ENCODE results near the gene ACSF3. TPM values are rescaled to one million over a fixed set of nuclear protein-coding genes. Genes with fewer than 3 reads are reported as not detected.

ACSF3 gene
- total RNA-seq, 1 experiment from 2014 or later, result 34.0 TPM

GRCh38 chr16:89150090-89150835 lies 56.6 kb downstream of the ACSF3 start:
- H3K4me1 ChIP-seq (replicated peaks; ENCODE audit: insufficient read depth), result no peaks in the 10 kb centered on the region; the same call in 1 of the 2 replicates
- H3K27me3 ChIP-seq (ENCODE audit: insufficient read depth, low read depth), result no peaks in the 10 kb centered on the region
- no TSS peak for BruUV-seq (replicated peaks)
- H3K4me3 ChIP-seq, result no peak overlapping the region
- H3K9me3 ChIP-seq (ENCODE audit: insufficient read depth, low read depth), result no peaks in the 10 kb centered on the region
- H3K36me3 ChIP-seq (ENCODE audit: low read depth), result no peaks in the 10 kb centered on the region
- H4K20me1 ChIP-seq (ENCODE audit: insufficient read depth), result peaks cover under 1% of the 10 kb centered on the region; the same call in 1 of the 2 replicates
- H3F3A ChIP-seq (ENCODE audit: insufficient read depth, low read depth), result peaks cover 3% of the 10 kb centered on the region; the same call in 1 of the 2 replicates
- H3K27ac ChIP-seq, result no peak overlapping the region
- POLR2A ChIA-PET (ENCODE audit: unreplicated experiment), result no interaction called here
- no peak for DNase-seq
- no peak for TF ChIP-seq EZH2 (IDR thresholded peaks at IDR 0.05; ENCODE audit: low read depth)
- TF ChIP-seq CTCF (conservative IDR thresholded peaks at IDR 0.05), result no peak
- H2AFZ ChIP-seq, result no peak overlapping the region
- CTCF ChIA-PET, result no interaction called here
- intact Hi-C loops (cut with micrococcal nuclease; ENCODE audit: unreplicated experiment), result no loop called here
- H3K79me2 ChIP-seq (ENCODE audit: low read depth), result no peaks in the 10 kb centered on the region
- no peak overlapping the region for H3K4me2 ChIP-seq
- no peaks in the 10 kb centered on the region for H3K9me2 ChIP-seq (ENCODE audit: insufficient read depth)

- no peak for TF ChIP-seq EZH2 (IDR thresholded peaks at IDR 0.05; ENCODE audit: low read depth)
- no peak for TF ChIP-seq CTCF (conservative IDR thresholded peaks at IDR 0.05)
- H4K20me1 ChIP-seq (ENCODE audit: insufficient read depth), result peaks cover 3% of the 10 kb centered on the region; the same call in 1 of the 2 replicates
- no peaks in the 10 kb centered on the region; the same call in 1 of the 2 replicates for H3K4me1 ChIP-seq (replicated peaks; ENCODE audit: insufficient read depth)
- no peak overlapping the region for H3K4me3 ChIP-seq
- no peaks in the 10 kb centered on the region for H3K9me2 ChIP-seq (ENCODE audit: insufficient read depth)
- no peak overlapping the region for H3K4me2 ChIP-seq
- ChIA-PET POLR2A (ENCODE audit: unreplicated experiment) (no interaction called here), CTCF (no interaction called here)
- H3K36me3 ChIP-seq (ENCODE audit: low read depth), result no peaks in the 10 kb centered on the region
- BruUV-seq (replicated peaks), result no TSS peak
- no peaks in the 10 kb centered on the region for H3K27me3 ChIP-seq (ENCODE audit: insufficient read depth, low read depth)
- no peak overlapping the region for H3K27ac ChIP-seq
- H3K9me3 ChIP-seq (ENCODE audit: insufficient read depth, low read depth), result no peaks in the 10 kb centered on the region
- peaks cover 10% of the 10 kb centered on the region; the same call in 1 of the 2 replicates for H3F3A ChIP-seq (ENCODE audit: insufficient read depth, low read depth)
- no peaks in the 10 kb centered on the region for H3K79me2 ChIP-seq (ENCODE audit: low read depth)
- DNase-seq, result no peak
- intact Hi-C loops (cut with micrococcal nuclease; ENCODE audit: unreplicated experiment), result no loop called here
- no peak overlapping the region for H2AFZ ChIP-seq
These were observed 57.3 kb downstream of the ACSF3 start for GRCh38 chr16:89150981-89151380.

- POLR2A ChIA-PET (ENCODE audit: unreplicated experiment), result interaction anchor here (0.6 to 0.8 kb wide), 2 partner anchors 185 to 210 kb away, joined by 4 to 24 read pairs; no protein-coding TSS in a partner anchor
These were observed 59.4 kb downstream of the ACSF3 start for GRCh38 chr16:89152831-89153700.

More at GRCh38 chr16:89152831-89153700, 59.4 kb downstream of the ACSF3 start:
- no peak for TF ChIP-seq EZH2 (IDR thresholded peaks at IDR 0.05; ENCODE audit: low read depth)
- TF ChIP-seq CTCF (conservative IDR thresholded peaks at IDR 0.05), result no peak
- Histone ChIP-seq H3F3A (ENCODE audit: insufficient read depth, low read depth) (peaks cover 15% of the 10 kb centered on the region; the same call in 1 of the 2 replicates), H3K36me3 (ENCODE audit: low read depth) (no peaks in the 10 kb centered on the region), H3K4me1 (replicated peaks; ENCODE audit: insufficient read depth) (no peaks in the 10 kb centered on the region; the same call in 1 of the 2 replicates), H3K9me2 (ENCODE audit: insufficient read depth) (no peaks in the 10 kb centered on the region), H4K20me1 (ENCODE audit: insufficient read depth) (peaks cover 3% of the 10 kb centered on the region; the same call in 1 of the 2 replicates), H3K9me3 (ENCODE audit: insufficient read depth, low read depth) (no peaks in the 10 kb centered on the region), H2AFZ (no peak overlapping the region), H3K27me3 (ENCODE audit: insufficient read depth, low read depth) (no peaks in the 10 kb centered on the region), H3K79me2 (ENCODE audit: low read depth) (no peaks in the 10 kb centered on the region), H3K27ac (no peak overlapping the region), H3K4me2 (no peak overlapping the region), H3K4me3 (no peak overlapping the region)
- CTCF ChIA-PET, result no interaction called here
- intact Hi-C loops (cut with micrococcal nuclease; ENCODE audit: unreplicated experiment), result no loop called here
- no TSS peak for BruUV-seq (replicated peaks)
- DNase-seq, result no peak

Data from PC-9 (cell line).